Activated gamma-delta T cell treated with Interleukin-2 at 50 U/mL for 16 hours (primary cell): ENCODE results near the gene EMILIN1.

Source experiments
- DNase-seq: peaks from one replicate; pipeline ENCODE4 v3.0.0-alpha.2; 2020

Gene EMILIN1

DNA sequence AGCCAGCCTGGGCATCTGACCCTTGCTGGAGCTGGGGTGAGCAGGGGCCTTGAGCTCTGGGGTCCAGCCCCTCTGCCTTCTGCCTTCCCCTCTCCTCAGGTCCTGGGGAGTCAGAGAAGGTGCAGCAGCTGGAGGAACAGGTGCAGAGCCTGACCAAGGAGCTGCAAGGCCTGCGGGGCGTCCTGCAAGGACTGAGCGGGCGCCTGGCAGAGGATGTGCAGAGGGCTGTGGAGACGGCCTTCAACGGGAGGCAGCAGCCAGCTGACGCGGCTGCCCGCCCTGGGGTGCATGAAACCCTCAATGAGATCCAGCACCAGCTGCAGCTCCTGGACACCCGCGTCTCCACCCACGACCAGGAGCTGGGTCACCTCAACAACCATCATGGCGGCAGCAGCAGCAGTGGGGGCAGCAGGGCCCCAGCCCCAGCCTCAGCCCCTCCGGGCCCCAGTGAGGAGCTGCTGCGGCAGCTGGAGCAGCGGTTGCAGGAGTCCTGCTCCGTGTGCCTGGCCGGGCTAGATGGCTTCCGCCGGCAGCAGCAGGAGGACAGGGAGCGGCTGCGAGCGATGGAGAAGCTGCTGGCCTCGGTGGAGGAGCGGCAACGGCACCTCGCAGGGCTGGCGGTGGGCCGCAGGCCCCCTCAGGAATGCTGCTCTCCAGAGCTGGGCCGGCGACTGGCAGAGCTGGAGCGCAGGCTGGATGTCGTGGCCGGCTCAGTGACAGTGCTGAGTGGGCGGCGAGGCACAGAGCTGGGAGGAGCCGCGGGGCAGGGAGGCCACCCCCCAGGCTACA lies 3.8 kb downstream of the EMILIN1 start:
- DNase-seq = no peak

DNA sequence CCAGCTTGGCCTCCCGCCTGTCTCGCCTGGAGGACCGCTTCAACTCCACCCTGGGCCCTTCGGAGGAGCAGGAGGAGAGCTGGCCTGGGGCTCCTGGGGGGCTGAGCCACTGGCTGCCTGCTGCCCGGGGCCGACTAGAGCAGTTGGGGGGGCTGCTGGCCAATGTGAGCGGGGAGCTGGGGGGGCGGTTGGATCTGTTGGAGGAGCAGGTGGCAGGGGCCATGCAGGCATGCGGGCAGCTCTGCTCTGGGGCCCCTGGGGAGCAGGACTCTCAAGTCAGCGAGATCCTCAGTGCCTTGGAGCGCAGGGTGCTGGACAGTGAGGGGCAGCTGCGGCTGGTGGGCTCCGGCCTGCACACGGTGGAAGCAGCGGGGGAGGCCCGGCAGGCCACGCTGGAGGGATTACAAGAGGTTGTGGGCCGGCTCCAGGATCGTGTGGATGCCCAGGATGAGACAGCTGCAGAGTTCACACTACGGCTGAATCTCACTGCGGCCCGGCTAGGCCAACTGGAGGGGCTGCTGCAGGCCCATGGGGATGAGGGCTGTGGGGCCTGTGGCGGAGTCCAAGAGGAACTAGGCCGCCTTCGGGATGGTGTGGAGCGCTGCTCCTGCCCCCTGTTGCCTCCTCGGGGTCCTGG lies 4.5 kb downstream of the EMILIN1 start:
- DNase-seq = no peak

DNA sequence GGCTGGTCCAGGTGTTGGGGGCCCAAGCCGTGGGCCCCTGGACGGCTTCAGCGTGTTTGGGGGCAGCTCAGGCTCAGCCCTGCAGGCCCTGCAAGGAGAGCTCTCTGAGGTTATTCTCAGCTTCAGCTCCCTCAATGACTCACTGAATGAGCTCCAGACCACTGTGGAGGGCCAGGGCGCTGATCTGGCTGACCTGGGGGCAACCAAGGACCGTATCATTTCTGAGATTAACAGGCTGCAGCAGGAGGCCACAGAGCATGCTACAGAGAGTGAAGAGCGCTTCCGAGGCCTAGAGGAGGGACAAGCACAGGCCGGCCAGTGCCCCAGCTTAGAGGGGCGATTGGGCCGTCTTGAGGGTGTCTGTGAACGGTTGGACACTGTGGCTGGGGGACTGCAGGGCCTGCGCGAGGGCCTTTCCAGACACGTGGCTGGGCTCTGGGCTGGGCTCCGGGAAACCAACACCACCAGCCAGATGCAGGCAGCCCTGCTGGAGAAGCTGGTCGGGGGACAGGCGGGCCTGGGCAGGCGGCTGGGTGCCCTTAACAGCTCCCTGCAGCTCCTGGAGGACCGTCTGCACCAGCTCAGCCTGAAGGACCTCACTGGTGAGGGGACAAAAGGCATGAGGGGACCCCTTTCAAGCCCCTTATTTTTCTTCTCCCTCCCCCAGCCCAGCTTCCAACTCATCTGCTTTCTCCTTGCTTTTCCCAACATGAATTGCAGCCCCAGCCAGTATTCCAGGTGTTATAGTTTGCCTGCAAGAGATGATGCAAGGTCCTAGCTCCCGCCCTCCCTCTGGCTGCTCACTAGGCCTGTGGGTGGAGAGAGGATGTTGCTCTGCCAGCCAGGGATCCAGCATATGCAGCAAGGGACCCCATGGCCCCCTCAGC lies 5.2 kb downstream of the EMILIN1 start:
- no peak for DNase-seq

DNA sequence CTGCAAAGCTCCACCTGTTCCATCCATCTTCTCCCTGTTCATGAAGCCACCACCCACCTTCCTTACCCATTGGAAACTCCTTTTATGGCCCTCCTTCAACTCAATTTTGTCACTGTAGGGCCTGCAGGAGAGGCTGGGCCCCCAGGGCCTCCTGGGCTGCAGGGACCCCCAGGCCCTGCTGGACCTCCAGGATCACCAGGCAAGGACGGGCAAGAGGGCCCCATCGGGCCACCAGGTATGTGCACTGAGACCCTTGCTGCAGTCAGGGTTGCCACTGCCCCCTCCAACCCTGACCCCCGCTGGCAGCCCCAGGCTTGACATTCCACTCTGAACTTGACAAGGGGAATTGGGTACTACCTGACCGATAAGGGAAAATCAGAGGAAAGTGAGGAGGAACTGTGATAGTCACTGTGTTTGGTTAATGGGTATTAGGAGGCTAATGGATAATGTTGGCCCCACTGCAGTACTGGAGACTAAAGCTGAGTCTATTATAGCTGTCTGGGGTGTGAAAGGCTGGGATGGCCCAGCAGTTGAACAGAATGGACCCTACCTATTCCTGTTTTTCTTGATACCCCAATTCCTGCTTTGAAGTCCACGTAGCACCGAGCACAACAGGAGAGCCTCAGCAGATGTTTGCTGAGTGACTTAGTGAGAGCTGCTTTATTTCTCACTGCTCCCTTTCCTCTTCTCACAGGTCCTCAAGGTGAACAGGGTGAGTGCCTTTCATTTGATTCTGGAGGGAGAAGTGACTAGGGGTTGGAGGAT lies 6.1 kb downstream of the EMILIN1 start:
- no peak for DNase-seq

DNA sequence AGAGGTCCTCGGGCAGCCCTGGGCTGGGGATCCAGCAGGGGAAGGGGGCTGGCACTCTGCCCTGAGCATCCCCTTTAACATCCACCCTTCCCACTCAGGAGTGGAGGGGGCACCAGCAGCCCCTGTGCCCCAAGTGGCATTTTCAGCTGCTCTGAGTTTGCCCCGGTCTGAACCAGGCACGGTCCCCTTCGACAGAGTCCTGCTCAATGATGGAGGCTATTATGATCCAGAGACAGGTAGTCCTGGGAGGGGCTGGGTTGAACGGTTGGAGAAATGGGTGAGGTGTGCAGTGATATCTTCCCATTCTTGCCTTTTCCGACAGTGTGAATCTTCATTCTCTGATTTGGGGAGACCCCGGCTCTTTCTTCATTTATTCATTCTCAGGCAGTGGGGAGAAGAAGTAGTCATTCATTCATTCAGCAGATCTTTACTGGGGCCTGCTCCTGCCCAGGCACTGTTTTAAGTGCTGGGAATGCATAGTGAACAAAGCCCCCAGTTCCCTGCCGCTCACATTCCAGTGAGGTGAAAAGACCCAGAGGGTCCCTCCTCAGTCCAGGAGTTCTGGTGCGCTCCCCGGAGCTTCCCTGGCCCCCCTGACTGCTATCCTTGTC lies 6.8 kb downstream of the EMILIN1 start:
- DNase-seq = no peak

DNA sequence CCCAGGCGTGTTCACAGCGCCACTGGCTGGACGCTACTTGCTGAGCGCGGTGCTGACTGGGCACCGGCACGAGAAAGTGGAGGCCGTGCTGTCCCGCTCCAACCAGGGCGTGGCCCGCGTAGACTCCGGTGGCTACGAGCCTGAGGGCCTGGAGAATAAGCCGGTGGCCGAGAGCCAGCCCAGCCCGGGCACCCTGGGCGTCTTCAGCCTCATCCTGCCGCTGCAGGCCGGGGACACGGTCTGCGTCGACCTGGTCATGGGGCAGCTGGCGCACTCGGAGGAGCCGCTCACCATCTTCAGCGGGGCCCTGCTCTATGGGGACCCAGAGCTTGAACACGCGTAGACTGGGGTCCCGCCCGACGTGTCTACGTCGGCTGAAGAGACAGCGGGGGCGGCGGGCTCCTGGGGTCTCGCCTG lies 7.3 kb downstream of the EMILIN1 start:
- peak; percentile 20 for DNase-seq

DNA sequence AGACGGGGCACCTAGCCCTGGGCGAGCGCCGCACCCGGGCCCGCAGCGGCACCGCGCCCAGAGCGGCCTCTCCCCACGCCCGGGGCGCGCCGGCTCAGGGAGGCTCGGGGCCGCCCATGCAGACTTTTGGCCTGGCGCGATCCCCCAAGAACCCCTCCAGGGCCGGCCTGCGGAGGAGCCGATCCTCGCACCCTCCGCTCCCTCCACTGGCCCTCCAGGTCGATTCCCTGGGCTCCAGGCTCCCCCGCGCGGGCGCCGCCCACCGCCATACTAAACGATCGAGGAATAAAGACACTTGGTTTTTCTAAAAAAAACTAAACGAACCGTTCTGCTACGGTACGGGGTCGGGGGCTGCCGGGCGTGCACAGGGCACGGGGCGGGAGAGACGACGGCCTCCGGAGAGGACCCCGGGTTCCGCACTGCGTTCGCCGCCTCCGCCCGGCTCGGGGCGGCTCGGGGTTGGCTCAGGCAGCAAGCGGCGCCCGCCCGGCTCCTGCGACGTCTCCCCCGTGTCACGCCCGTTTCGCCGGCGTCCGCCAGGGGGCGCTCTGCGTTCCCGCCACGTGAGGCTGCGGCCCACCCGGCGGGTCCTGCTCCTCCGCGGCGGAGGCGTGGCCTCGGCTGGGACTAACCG lies 7.8 kb downstream of the EMILIN1 start:
- peak; percentile 98 for DNase-seq

DNA sequence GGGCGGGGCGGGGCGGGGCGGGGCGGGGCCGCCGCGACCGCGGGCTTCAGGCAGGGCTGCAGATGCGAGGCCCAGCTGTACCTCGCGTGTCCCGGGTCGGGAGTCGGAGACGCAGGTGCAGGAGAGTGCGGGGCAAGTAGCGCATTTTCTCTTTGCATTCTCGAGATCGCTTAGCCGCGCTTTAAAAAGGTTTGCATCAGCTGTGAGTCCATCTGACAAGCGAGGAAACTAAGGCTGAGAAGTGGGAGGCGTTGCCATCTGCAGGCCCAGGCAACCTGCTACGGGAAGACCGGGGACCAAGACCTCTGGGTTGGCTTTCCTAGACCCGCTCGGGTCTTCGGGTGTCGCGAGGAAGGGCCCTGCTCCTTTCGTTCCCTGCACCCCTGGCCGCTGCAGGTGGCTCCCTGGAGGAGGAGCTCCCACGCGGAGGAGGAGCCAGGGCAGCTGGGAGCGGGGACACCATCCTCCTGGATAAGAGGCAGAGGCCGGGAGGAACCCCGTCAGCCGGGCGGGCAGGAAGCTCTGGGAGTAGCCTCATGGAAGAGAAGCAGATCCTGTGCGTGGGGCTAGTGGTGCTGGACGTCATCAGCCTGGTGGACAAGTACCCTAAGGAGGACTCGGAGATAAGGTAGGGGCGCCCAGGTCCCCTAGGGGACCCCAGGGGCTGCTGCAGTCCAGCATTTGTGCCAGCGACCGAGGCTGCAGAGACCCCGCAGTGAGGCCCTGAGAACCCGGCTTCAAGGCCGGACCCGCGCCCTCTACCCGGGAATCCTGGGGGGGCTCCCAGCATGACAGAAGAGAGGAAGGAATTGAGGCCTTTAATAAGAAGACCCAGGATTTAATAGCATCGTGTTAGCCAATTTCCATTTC lies 8.5 kb downstream of the EMILIN1 start, which contains the start of gene KHK:
TSS of gene KHK (plus strand) at position 49 of the 870 bp plus-strand sequence. CDS start at position 537, 488 bp downstream.
- no peak for DNase-seq

DNA sequence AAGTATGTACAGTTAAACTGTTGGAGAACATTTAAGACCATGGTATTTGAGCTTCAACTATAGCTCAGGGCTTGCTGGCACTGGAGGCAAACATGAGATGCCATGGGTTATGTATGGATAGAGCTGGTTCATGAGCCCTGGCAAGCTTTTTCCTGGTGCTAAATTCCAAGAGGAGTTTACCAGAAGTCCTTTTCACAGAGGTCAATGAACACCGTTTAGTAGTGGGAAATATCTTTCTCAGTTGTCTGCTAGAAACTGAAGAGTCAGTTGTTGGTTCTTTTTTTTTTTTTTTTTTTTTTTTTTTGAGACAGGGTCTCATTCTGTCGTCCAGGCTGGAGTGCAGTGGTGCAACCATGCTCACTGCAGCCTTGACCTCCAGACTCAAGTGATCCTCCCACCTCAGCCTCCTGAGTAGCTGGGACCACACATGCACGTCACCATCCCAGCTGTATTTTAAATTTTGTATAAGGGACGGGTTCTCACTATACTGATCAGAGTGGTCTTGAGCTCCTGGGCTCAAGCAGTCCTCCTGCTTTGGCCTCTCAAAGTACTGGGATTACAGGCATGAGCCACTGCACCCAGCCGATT lies 9.5 kb downstream of the EMILIN1 start:
- no peak for DNase-seq

DNA sequence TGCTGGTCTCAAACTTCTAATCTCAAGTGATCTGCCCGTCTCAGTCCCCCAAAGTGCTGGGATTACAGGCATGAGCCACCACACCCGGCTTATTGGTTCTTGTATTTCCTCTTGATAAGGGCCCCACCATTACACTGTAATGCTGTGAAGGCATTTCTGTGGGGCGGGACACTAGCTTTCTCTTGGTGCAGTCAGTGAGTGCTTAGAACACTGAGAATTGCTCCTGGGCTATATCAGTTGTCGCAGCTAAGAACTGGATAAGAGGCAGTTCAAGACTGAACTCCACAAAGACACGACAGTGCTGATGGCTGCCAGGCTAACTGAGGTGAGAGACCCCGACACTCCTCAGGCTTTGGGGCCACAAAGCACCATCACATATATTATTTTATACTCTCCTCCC lies 10.2 kb downstream of the EMILIN1 start:
- no peak for DNase-seq

DNA sequence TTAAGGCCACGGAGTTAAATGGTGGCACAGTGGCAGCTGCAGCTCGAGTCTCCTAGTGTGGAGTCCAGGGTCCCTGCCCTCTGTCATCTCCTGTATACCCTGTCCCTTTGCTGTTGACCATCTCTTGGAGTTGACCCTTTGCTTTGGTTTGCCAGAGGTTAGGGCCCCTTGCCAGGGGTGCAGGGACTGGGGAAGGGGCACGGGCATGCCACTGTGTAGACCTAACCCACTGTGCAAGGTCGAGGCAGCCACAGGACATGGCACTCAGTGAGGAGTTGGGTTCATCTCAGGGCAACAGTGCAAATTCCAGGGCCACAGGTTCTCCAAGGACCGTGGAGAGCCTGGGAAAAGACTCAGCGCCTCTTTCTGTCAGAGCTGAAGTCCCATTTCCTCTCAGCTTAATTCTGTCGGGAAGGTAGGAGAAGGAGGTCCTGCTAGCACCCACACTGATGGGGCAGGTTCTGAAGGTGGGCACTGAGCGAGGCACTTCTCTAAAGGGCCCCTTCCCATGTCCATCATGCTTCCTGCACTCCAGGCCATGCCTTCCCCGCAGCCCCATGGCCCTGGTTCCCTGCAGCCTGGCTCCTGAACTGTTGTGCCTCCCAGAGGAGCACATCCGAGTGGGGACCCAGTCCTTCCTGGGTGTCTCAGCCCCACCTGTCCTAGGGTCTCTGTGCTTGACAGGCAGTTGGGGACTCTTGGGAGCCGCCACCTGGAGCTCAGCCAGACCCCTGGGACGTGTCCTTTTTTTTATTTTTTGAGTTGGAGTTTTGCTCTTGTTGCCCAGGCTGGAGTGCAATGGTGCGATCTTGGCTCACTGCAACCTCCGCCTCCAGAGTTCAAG lies 10.9 kb downstream of the EMILIN1 start:
- DNase-seq = no peak

DNA sequence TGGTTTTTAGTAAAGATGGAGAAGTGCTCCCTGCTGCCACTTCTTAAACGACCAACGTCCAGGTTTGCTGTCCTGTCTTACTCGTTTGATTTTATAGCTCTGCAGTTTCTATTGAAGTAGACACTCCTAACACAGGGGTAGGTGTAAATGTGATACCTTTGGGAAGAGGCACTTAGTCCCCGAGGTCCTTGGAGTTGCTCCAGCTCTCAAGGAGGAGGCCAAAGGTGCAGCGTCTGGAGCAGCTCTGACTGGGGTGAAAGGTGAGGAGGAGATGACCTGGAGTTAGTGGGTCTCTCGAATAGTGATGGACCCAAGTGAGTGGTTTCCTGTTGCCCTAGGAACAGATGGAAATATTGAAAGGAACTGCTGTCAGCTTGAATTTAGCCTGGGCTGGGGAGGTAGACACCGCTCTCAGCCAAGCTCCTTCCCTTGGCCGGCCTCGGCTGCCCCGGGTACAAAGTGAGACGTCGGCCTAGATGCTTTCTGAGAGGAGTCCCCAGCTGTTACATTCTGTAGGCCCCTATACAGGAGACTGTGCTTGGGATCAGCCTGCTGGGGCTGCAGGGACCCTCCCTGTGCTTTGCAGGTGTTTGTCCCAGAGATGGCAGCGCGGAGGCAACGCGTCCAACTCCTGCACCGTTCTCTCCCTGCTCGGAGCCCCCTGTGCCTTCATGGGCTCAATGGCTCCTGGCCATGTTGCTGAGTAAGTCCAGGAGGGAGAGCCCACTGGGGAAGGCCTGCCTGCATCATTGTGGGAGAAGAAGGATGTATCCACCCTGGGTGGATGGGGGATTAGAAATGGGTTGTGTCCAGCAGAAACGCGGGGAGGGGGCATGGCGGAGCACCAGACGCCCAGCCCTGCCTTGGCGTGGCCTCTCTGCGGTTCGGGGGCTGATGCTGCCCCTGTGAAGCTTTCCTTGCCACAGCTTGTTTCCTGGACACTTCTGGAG lies 13.6 kb downstream of the EMILIN1 start:
- no peak for DNase-seq

DNA sequence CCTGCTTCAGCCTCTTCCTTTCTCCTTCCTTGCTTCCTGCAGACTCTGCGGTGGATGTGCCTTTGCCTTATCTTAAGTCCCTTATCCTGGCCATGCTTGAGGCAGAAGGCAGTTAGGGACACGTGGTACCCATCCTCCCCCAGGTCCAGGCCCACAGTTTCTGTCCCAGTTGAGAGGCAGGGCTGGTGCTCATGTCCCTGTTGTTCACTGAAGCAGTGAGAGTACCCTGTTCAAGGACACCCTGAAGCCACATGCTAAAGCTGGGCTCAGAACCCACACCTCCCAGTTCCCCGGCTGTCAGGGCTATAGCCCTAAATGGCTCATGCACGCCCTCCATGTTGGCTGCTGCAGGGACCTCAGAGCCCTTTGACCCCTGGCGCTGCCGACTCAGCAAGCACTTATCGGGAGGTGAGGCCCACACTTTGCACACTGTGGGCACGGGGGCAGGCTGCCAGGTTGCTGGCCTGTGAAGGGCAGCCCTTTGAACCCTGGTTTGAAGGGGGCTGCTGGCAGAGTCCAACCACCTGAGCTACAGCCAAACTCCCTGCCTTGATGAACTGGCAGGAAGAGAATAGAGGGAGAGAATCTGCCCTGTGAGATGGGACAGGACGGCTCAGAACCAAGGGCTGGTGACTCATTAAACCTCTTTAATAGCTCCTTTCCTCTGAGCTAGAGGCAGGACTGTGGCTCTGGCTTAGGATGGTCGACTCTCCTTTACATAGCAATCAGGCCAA lies 14.4 kb downstream of the EMILIN1 start:
- DNase-seq = no peak

DNA sequence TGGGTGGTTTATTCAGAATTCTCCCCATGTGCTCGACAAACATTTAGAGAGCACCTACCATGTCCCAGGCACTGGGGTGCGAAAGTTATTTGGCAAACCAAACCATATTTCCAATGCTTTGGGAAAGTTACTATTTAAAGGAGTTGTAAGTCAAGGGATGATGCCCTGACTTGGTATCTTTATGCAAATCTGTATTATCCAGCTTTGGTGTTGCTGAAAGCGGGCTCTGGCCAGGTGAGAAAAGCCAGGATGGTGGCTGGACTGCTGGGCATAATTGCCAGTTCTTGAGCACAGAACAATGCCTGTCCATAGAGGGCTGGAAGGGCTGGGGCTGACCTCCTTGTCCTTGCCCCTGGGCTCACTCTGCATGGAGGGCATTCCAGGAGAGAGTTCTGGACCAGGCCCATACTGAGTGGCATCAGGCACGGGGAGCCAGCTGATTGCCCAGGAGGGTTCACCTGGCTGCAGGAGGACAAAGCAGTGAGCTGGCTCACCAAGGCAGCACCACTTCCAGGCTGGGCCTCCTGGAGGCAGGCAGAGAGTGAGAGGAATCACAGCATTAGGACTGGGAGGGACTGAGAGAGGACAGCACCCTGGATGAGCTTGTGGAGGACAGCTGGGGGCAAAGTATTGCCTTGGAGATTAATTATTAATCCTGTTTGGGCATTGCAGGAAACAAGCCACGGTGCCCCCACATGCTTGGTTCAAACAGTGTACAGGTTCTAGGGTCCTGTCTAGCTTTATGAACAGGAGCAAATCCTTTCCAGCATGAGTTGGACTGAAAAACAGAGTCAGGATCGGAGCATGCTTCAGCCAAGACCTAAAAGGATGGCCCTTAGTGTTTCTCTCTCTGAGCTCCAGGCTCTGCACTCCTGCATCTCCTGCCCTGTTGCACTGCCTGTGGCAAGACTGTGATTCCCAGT lies 15.3 kb downstream of the EMILIN1 start:
- DNase-seq = no peak

DNA sequence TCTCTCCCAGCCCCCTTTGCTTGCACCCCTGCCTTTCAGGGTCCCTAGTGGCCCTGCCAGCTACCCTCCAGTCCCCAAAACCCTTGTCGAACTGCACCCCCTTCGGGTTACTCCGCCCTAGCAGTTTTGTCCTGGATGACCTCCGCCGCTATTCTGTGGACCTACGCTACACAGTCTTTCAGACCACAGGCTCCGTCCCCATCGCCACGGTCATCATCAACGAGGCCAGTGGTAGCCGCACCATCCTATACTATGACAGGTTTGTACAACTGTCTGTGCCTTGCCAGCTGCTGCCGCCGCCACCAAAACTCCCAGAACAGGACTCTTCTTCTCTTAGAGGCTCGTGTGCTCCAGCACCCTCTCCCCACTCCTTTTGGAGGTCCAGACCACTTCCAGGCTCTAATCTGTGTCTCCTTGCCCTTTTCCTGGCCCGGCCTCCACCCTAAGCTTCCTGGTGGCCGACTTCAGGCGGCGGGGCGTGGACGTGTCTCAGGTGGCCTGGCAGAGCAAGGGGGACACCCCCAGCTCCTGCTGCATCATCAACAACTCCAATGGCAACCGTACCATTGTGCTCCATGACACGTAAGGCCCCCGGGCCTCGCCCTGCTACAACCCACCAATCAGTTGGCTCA lies 16.1 kb downstream of the EMILIN1 start:
- DNase-seq = no peak

DNA sequence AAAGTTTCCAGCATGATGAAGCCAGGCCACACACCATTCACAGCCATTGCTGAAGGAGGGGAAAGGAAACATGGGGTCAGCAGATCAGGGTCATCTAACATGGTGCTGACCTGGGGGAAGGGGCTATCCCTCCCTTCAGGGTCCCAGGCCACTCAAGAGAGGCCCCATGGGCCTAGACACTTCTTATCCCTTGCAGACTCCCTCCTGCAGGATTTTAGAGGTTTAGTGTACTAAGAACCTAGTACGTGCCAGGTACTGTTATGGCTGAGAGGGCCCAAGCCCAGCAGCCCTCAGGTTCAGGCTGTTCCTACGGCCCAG lies 17.0 kb downstream of the EMILIN1 start:
- no peak for DNase-seq
